ENCODE measurements around the gene ZC3H6. TPM values are rescaled to one million over a fixed set of nuclear protein-coding genes. Genes with fewer than 3 reads are reported as not detected.
"Not testable (repeated sequence)": the region's sequence is repeated elsewhere in the genome, so short reads cannot be mapped to it uniquely, and the experiment has no call there.

The ZC3H6 gene
- total and polyA plus RNA-seq, 2 donors (not counting 1 experiment from before 2014, with no cell fraction given): 2.8 to 21.9 TPM

DNA sequence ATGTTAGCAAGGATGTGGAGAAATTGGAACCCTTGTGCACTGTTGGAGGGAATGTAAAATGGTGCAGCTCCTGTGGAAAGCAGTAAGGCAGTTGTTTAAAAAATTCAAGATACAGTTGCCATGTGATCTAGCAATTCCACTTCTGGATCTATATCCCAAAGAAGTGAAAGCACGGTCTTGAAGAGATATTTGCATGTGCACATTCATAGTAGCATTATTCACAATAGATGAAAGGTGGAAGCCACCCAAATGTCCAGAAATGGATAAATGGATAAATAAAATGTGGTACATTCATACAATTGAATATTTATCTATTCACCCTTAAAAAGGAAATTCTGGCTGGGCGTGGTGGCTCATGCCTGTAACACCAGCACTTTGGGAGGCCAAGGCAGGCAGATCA, 78.9 kb downstream of the ZC3H6 start:
- H3K27me3 Mint-ChIP-seq; H3K27ac Mint-ChIP-seq; ATAC-seq (ENCODE audit: low read depth); H3K36me3 ChIP-seq (replicated peaks in 1 of 2; ENCODE audit: control extremely low read depth in 1 of 2, control insufficient read depth in 1 of 2, extremely low read depth in 1 of 2, insufficient read depth in 2 of 2, low read length in 1 of 2); H3K27ac ChIP-seq (ENCODE audit: low read length in 2 of 2); H3K9me3 ChIP-seq (ENCODE audit: control extremely low read depth in 1 of 3, control insufficient read depth in 2 of 3, insufficient read depth in 1 of 3, low read length in 2 of 3); POLR2A ChIA-PET; H3K9ac ChIP-seq (ENCODE audit: low read length); H3K4me1 ChIP-seq (ENCODE audit: control insufficient read depth in 2 of 2, insufficient read depth in 2 of 2, low read length in 2 of 2); DNase-seq; H2AFZ ChIP-seq (ENCODE audit: insufficient read depth, low read depth, low read length, poor library complexity, severe bottlenecking); intact Hi-C loops (cut with micrococcal nuclease); H3K27me3 ChIP-seq (replicated peaks in 1 of 4; ENCODE audit: control extremely low read depth in 1 of 4, control insufficient read depth in 3 of 4, insufficient read depth in 4 of 4, low read length in 3 of 4); H3K4me3 Mint-ChIP-seq; H4K20me1 ChIP-seq (ENCODE audit: control insufficient read depth, insufficient read depth, low read length, poor library complexity, severe bottlenecking); H3K4me2 ChIP-seq (replicated peaks; ENCODE audit: low read depth, low read length, poor library complexity, severe bottlenecking); H3K79me2 ChIP-seq (ENCODE audit: control insufficient read depth, insufficient read depth, low read length); H3K4me1 Mint-ChIP-seq; H3K4me3 ChIP-seq (ENCODE audit: control extremely low read depth in 1 of 5, extremely low read depth in 1 of 5, insufficient read depth in 1 of 5, low read depth in 2 of 5, low read length in 4 of 5); H3K9me3 Mint-ChIP-seq (ENCODE audit: insufficient read depth): not testable (repeated sequence)
- CTCF ChIA-PET: interaction anchor here (1.0 kb wide), 1 partner anchor 19 kb away, joined by 5 read pairs; no protein-coding TSS in a partner anchor
- 100% methylated on average over 1 of the region's 2 CpGs for WGBS (ENCODE audit: insufficient coverage)

DNA sequence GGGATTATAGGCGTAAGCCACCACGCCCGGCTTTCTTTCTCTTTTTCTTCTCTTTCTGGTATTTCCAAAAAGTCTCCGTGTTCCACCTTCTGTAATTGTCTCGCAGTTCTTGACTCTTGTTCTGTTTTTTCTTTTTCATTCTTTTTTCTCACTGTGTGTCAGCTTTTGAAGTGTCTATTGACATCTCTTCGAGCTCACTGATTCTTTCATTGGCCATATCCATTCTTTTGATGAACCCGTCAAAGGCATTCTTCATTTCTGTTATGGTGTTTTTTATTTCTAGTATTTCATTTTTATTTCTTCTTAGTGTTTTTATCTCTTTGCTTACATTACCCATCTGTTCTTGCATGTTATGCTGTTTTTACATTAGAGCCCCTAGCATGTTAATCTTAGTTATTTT, 84.7 kb downstream of the ZC3H6 start:
- H3K4me3 ChIP-seq (ENCODE audit: control extremely low read depth in 1 of 5, extremely low read depth in 1 of 5, insufficient read depth in 1 of 5, low read depth in 2 of 5, low read length in 4 of 5); H2AFZ ChIP-seq (ENCODE audit: insufficient read depth, low read depth, low read length, poor library complexity, severe bottlenecking); H3K79me2 ChIP-seq (ENCODE audit: control insufficient read depth, insufficient read depth, low read length); DNase-seq; H3K9me3 Mint-ChIP-seq (ENCODE audit: insufficient read depth); H3K4me2 ChIP-seq (replicated peaks; ENCODE audit: low read depth, low read length, poor library complexity, severe bottlenecking); H3K27ac ChIP-seq (ENCODE audit: low read length in 2 of 2); CTCF ChIA-PET; H3K27me3 ChIP-seq (replicated peaks in 1 of 4; ENCODE audit: control extremely low read depth in 1 of 4, control insufficient read depth in 3 of 4, insufficient read depth in 4 of 4, low read length in 3 of 4); H3K27me3 Mint-ChIP-seq; intact Hi-C loops (cut with micrococcal nuclease); H3K4me1 ChIP-seq (ENCODE audit: control insufficient read depth in 2 of 2, insufficient read depth in 2 of 2, low read length in 2 of 2); ATAC-seq (ENCODE audit: low read depth); H3K4me3 Mint-ChIP-seq; H3K4me1 Mint-ChIP-seq; POLR2A ChIA-PET; H3K9ac ChIP-seq (ENCODE audit: low read length); H3K27ac Mint-ChIP-seq; H3K36me3 ChIP-seq (replicated peaks in 1 of 2; ENCODE audit: control extremely low read depth in 1 of 2, control insufficient read depth in 1 of 2, extremely low read depth in 1 of 2, insufficient read depth in 2 of 2, low read length in 1 of 2); H4K20me1 ChIP-seq (ENCODE audit: control insufficient read depth, insufficient read depth, low read length, poor library complexity, severe bottlenecking): not testable (repeated sequence)
- 100% methylated on average over 3 of the region's 7 CpGs for WGBS (ENCODE audit: insufficient coverage)
- H3K9me3 ChIP-seq (ENCODE audit: control extremely low read depth in 1 of 3, control insufficient read depth in 2 of 3, insufficient read depth in 1 of 3, low read length in 2 of 3): peaks cover 0 to 14% (median 0%) of the 10 kb centered on the region in 3 donors

Small RNA genes within 50 kb of the gene (small RNA-seq; reads per million reads assigned to genes)
- gene AC115115.1 (ENCODE audit: insufficient read length, low read depth, low replicate concordance): not detected

Other genes starting within 250 kb of the ZC3H6 start
- 21.0 and 21.1 TPM in 2 replicates for gene TMEM87B, start 220.3 kb upstream of the ZC3H6 start, total RNA-seq
- gene TMEM87B, start 220.3 kb upstream of the ZC3H6 start, polyA plus RNA-seq: 9.4 and 16.3 TPM in 2 replicates
- 1.1 and 1.2 TPM in 2 replicates for gene FBLN7, start 137.2 kb upstream of the ZC3H6 start, total RNA-seq
- 0.13 and 0.46 TPM in 2 replicates for gene FBLN7, start 137.2 kb upstream of the ZC3H6 start, polyA plus RNA-seq
- 26.0 and 27.2 TPM in 2 replicates for gene ZC3H8, start 20.6 kb upstream of the ZC3H6 start, total RNA-seq
- gene ZC3H8, start 20.6 kb upstream of the ZC3H6 start, polyA plus RNA-seq: 5.5 and 5.8 TPM in 2 replicates
- 28.1 and 31.2 TPM in 2 replicates for gene RGPD8, start 158.0 kb downstream of the ZC3H6 start, total RNA-seq
- 1.5 and 3.4 TPM in 2 replicates for gene RGPD8, start 158.0 kb downstream of the ZC3H6 start, polyA plus RNA-seq
- gene TTL, start 206.6 kb downstream of the ZC3H6 start, total RNA-seq: 31.4 and 32.7 TPM in 2 replicates
- gene TTL, start 206.6 kb downstream of the ZC3H6 start, polyA plus RNA-seq: 8.5 and 9.5 TPM in 2 replicates